IMR-90 (cell line): ENCODE results near the gene KLK8. TPM values are rescaled to one million over a fixed set of nuclear protein-coding genes. Genes with fewer than 3 reads are reported as not detected.

Experiments used
- ATAC-seq: fragments of 200-7000 bp; cut with Tn5 transposase; 2 replicates; pipeline ENCODE4 v1.9.1; 2020; ENCODE audit warnings: low read depth, mild to moderate bottlenecking, moderate library complexity
- Bru-seq: library from RNA; stranded (reverse); fragments of 400-500 nt; gene quantifications from one replicate; lab custom pipeline; 2021; lab: Mats Ljungman, UMichigan
- BruChase-seq, 2 experiments: library from RNA; stranded (reverse); fragments of 400-500 nt; gene quantifications; one replicate each; lab custom pipeline; 2021; lab: Mats Ljungman, UMichigan
- BruUV-seq: library from RNA; stranded (reverse); fragments of 400-500 nt; replicated peaks from 2 replicates; lab custom pipeline; 2021; lab: Mats Ljungman, UMichigan
- CTCF ChIA-PET: fragments of 300-600 bp; formaldehyde crosslinking; extraction: SDS; loops from one replicate; lab custom pipeline; 2021; ENCODE audit warnings: antibody characterized with exemption; lab: Yijun Ruan, JAX
- POLR2A ChIA-PET: fragments of 300-600 bp; sonication (Branson Sonifier 250); formaldehyde crosslinking; loops from one replicate; lab custom pipeline; 2022; ENCODE audit warnings: antibody characterized with exemption; ENCODE audit not compliant: unreplicated experiment; lab: Charles Lee
- DNase-seq: peaks from one replicate; pipeline ENCODE4 v3.0.0; 2013
- H2AFZ ChIP-seq: replicated peaks from 2 replicates; pipeline ENCODE3; 2013; ENCODE audit warnings: low read length, mild to moderate bottlenecking; ENCODE audit not compliant: poor library complexity
- H2AK5ac ChIP-seq: 2 replicates; pipeline ENCODE4 v1.6.1; 2013; ENCODE audit warnings: low read depth, low read length, inconsistent platforms
- H2AK9ac ChIP-seq: replicated peaks from 2 replicates; pipeline ENCODE3; 2013; ENCODE audit warnings: mild to moderate bottlenecking, low read depth, low read length, moderate library complexity; ENCODE audit not compliant: poor library complexity
- H2BK120ac ChIP-seq: 2 replicates; pipeline ENCODE4 v1.6.1; 2013; ENCODE audit warnings: low read depth, low read length, inconsistent platforms
- H2BK15ac ChIP-seq: 3 replicates; pipeline ENCODE4 v1.6.1; 2013; ENCODE audit warnings: low read depth, low read length, inconsistent platforms
- H2BK20ac ChIP-seq: 2 replicates; pipeline ENCODE4 v1.6.1; 2013; ENCODE audit warnings: low read depth, mild to moderate bottlenecking, inconsistent platforms, low read length, moderate library complexity
- H2BK5ac ChIP-seq: 2 replicates; pipeline ENCODE4 v1.6.1; 2013; ENCODE audit warnings: mild to moderate bottlenecking, low read depth, low read length, inconsistent platforms; ENCODE audit not compliant: poor library complexity, severe bottlenecking
- H3K14ac ChIP-seq: replicated peaks from 2 replicates; pipeline ENCODE4 v1.6.1; 2013; ENCODE audit warnings: low read depth, low read length, inconsistent platforms
- H3K18ac ChIP-seq: 2 replicates; pipeline ENCODE4 v1.6.1; 2013; ENCODE audit warnings: low read depth, low read length, control low read depth
- H3K23ac ChIP-seq: 2 replicates; pipeline ENCODE4 v1.6.1; 2013; ENCODE audit warnings: low read depth, low read length, inconsistent platforms
- H3K27ac ChIP-seq: 2 replicates; pipeline ENCODE4 v1.5.1; 2013; ENCODE audit warnings: mild to moderate bottlenecking, control low read depth, low read length; ENCODE audit not compliant: insufficient read depth
- H3K27me3 ChIP-seq: 2 replicates; pipeline ENCODE4 v1.6.1; 2013; ENCODE audit warnings: low read length; ENCODE audit not compliant: control insufficient read depth, insufficient read depth
- H3K36me3 ChIP-seq: 2 replicates; pipeline ENCODE4 v1.6.1; 2013; ENCODE audit warnings: low read length, mixed read lengths; ENCODE audit not compliant: control insufficient read depth, insufficient read depth
- H3K4ac ChIP-seq: 2 replicates; pipeline ENCODE4 v1.6.1; 2013; ENCODE audit warnings: low read depth, low read length, inconsistent platforms
- H3K4me1 ChIP-seq: 2 replicates; pipeline ENCODE4 v1.6.1; 2013; ENCODE audit warnings: low read length, mixed read lengths; ENCODE audit not compliant: control insufficient read depth, insufficient read depth
- H3K4me2 ChIP-seq: 2 replicates; pipeline ENCODE4 v1.6.1; 2013; ENCODE audit warnings: low read depth, mild to moderate bottlenecking, control low read depth, low read length, moderate library complexity
- H3K4me3 ChIP-seq: 2 replicates; pipeline ENCODE4 v1.5.1; 2013; ENCODE audit warnings: low read depth, mild to moderate bottlenecking, control low read depth, low read length, moderate library complexity; ENCODE audit not compliant: insufficient read depth
- H3K56ac ChIP-seq: 2 replicates; pipeline ENCODE4 v1.6.1; 2013; ENCODE audit warnings: low read length, inconsistent platforms; ENCODE audit not compliant: insufficient read depth; ENCODE audit errors: extremely low read depth
- H3K79me1 ChIP-seq, 2 experiments: 2 replicates each; pipeline ENCODE4 v1.6.1; 2013; ENCODE audit warnings: low read length in 2 of 2, inconsistent platforms in 1 of 2, low read depth in 1 of 2
- H3K9ac ChIP-seq: 2 replicates; pipeline ENCODE4 v1.6.1; 2013; ENCODE audit warnings: low read depth, low read length, control low read depth
- H3K9me1 ChIP-seq: 2 replicates; pipeline ENCODE4 v1.6.1; 2013; ENCODE audit warnings: low read length, inconsistent platforms; ENCODE audit not compliant: insufficient read depth
- H3K9me3 ChIP-seq: 2 replicates; pipeline ENCODE4 v1.6.1; 2013; ENCODE audit warnings: low read length; ENCODE audit not compliant: control insufficient read depth, insufficient read depth
- H4K20me1 ChIP-seq: 2 replicates; pipeline ENCODE4 v1.6.1; 2013; ENCODE audit warnings: low read length, inconsistent platforms; ENCODE audit not compliant: insufficient read depth
- H4K5ac ChIP-seq: 2 replicates; pipeline ENCODE4 v1.6.1; 2013; ENCODE audit warnings: mild to moderate bottlenecking, low read depth, low read length, control low read depth
- H4K8ac ChIP-seq, 2 experiments: 2 replicates each; pipeline ENCODE4 v1.6.1; 2013; ENCODE audit warnings: low read depth in 2 of 2, low read length in 2 of 2, control low read depth in 1 of 2, inconsistent platforms in 1 of 2
- H4K91ac ChIP-seq: 2 replicates; pipeline ENCODE4 v1.6.1; 2013; ENCODE audit warnings: low read depth, low read length, inconsistent platforms; ENCODE audit not compliant: insufficient read depth
- CHD1 ChIP-seq: IDR thresholded peaks from 2 replicates; pipeline ENCODE4 v1.6.1; 2012; ENCODE audit warnings: low read depth, low read length, improper control_type of control experiment
- FOS ChIP-seq: fragments of 150-350 bp; IDR thresholded peaks from 2 replicates; pipeline ENCODE4 v1.6.1; 2016; ENCODE audit warnings: low read depth, low read length
- MXI1 ChIP-seq: IDR thresholded peaks from 2 replicates; pipeline ENCODE4 v1.6.1; 2012; ENCODE audit warnings: low read depth, mild to moderate bottlenecking, low read length, moderate library complexity, borderline replicate concordance
- NFE2L2 ChIP-seq: fragments of 150-350 bp; IDR thresholded peaks from 2 replicates; pipeline ENCODE4 v1.6.1; 2016; ENCODE audit warnings: low read depth, mild to moderate bottlenecking, low read length
- RCOR1 ChIP-seq: IDR thresholded peaks from 2 replicates; pipeline ENCODE4 v1.6.1; 2012; ENCODE audit warnings: mild to moderate bottlenecking, low read length, improper control_type of control experiment; ENCODE audit not compliant: insufficient replicate concordance
- RFX5 ChIP-seq: IDR thresholded peaks from 2 replicates; pipeline ENCODE4 v1.8.0; 2012; ENCODE audit warnings: low read depth, mild to moderate bottlenecking, low read length, moderate library complexity
- SMC3 ChIP-seq: fragments of 150-350 bp; IDR thresholded peaks from 2 replicates; pipeline ENCODE4 v1.6.1; 2016; ENCODE audit warnings: low read depth, mild to moderate bottlenecking, antibody characterized with exemption, low read length, moderate library complexity
- WGBS, 2 experiments: methylation state at CpG; one replicate each; pipeline versions ENCODE4 v1.1.5 to v1.1.7; 2013; ENCODE audit warnings: missing lambda C conversion rate in 2 of 2; ENCODE audit not compliant: insufficient read length in 1 of 2; ENCODE audit errors: extremely low coverage in 2 of 2; 5-methylcytosine and 5-hydroxymethylcytosine counted together
- dilution Hi-C: fragments of 300-500 bp; cut with HindIII; formaldehyde crosslinking; loops from one replicate; pipeline ENCODE4 v1.14.3; 2018; ENCODE audit warnings: low sequenced_read_pairs; ENCODE audit not compliant: unreplicated experiment
- in situ Hi-C: fragments of 300-500 bp; cut with MboI; formaldehyde crosslinking; loops from 3 replicates; pipeline ENCODE4 v1.14.3; 2019; ENCODE audit warnings: low sequenced_read_pairs, inconsistent platforms, mixed read lengths
- intact Hi-C: fragments of 100-400 bp; cut with micrococcal nuclease; formaldehyde crosslinking; loops from 2 replicates; pipeline ENCODE4 v1.10.0; 2022
- long read RNA-seq: library from polyadenylated mRNA; unstranded; transcript quantifications from one replicate; pipeline ENCODE4 v2.0.0, GENCODE V29; 2021; ENCODE audit not compliant: unreplicated experiment
- polyA plus RNA-seq, 3 experiments: library from polyadenylated mRNA; depleted of rRNA; stranded (reverse); fragments of >200 nt; gene quantifications; 2 replicates each; pipeline ENCODE4 v1.2.3, GENCODE V29; 2012; ENCODE audit warnings: low replicate concordance in 1 of 3
- total RNA-seq: library from RNA; depleted of rRNA; stranded (reverse); fragments of >200 nt; gene quantifications from 2 replicates; pipeline ENCODE4 v1.2.3, GENCODE V29; 2012; rRNA removed
- TF ChIP-seq, protein P1 (sequence below): fragments of 150-350 bp; IDR thresholded peaks from 2 replicates; pipeline ENCODE4 v1.6.1; 2017; ENCODE audit warnings: mild to moderate bottlenecking, antibody characterized with exemption, low read length, low read depth

KLK8 gene, protein sequence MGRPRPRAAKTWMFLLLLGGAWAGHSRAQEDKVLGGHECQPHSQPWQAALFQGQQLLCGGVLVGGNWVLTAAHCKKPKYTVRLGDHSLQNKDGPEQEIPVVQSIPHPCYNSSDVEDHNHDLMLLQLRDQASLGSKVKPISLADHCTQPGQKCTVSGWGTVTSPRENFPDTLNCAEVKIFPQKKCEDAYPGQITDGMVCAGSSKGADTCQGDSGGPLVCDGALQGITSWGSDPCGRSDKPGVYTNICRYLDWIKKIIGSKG
- total RNA-seq (not detected in 2 replicates), polyA plus RNA-seq (2012; rRNA removed) (not detected in 2 replicates), Bru-seq, nascent RNA (percentile 12 among the genes with signal in this experiment), BruChase-seq, experiment 1, labeled RNA remaining after a 6-hour chase (not detected), BruChase-seq, experiment 2, labeled RNA remaining after a 2-hour chase (percentile 12 among the genes with signal in this experiment)
- polyA plus RNA-seq (2012; cell fraction: cytosol; rRNA removed) = not detected in 2 replicates
- not detected in 2 replicates for polyA plus RNA-seq (2012; cell fraction: nucleus; rRNA removed; ENCODE audit: low replicate concordance)
- long read RNA-seq = 0 reads

DNA sequence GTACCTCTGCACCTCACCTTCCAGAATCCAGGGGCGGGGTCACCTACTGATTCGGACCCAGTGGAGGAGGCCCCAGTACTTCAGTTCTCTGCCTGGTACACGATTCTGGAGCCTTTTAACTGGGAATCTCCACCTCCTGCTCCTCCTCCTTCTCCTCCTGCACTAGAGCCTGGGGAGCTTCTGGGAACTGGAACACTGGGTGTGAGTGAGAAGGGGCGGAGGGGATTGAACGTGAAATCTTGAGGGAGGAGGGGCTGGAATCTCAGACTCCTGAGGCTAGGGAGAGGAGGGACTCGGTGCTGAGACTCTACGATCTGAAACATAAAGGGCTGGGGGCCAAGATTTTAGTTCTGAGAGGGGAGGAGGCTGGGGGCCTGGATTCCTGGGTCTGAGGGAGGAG lies at the start of gene KLK8:
TSS of gene KLK8 (minus strand) at position 90 of the 400 bp plus-strand sequence. CDS start 437 bp downstream, outside the sequence.
- Histone ChIP-seq H3K9me1 (no peaks in the 10 kb centered on the region), H4K20me1 (no peaks in the 10 kb centered on the region; the same call in 1 of the 2 replicates), H4K5ac (no peak within 1 kb of the TSS), H3K27ac (no peak within 1 kb of the TSS), H4K91ac (no peak within 1 kb of the TSS), H2AK9ac (no peak within 1 kb of the TSS), H3K4me1 (no peaks in the 10 kb centered on the region), H3K18ac (no peak within 1 kb of the TSS), H2BK15ac (no peak within 1 kb of the TSS), H4K8ac (no peak within 1 kb of the TSS), H2BK5ac (no peak within 1 kb of the TSS), H3K27me3 (no peaks in the 10 kb centered on the region), H2AK5ac (no peak within 1 kb of the TSS), H3K36me3 (no peaks in the 10 kb centered on the region), H3K23ac (no peak within 1 kb of the TSS), H3K9me3 (peaks cover 14% of the 10 kb centered on the region), H3K79me1 (no peaks in the 10 kb centered on the region), H3K4me3 (no peak within 1 kb of the TSS), H3K4me2 (no peak within 1 kb of the TSS), H2AFZ (no peak within 1 kb of the TSS), H3K14ac (no peak within 1 kb of the TSS), H2BK120ac (no peak within 1 kb of the TSS), H3K9ac (no peak within 1 kb of the TSS), H2BK20ac (no peak within 1 kb of the TSS), H3K56ac (no peak within 1 kb of the TSS), H3K4ac (no peak within 1 kb of the TSS)
- intact Hi-C loops = no loop called here
- TF ChIP-seq NFE2L2 (no peak), FOS (no peak), CHD1 (no peak), RCOR1 (no peak), MXI1 (no peak), SMC3 (no peak), RFX5 (no peak)
- TF ChIP-seq, protein P1, sequence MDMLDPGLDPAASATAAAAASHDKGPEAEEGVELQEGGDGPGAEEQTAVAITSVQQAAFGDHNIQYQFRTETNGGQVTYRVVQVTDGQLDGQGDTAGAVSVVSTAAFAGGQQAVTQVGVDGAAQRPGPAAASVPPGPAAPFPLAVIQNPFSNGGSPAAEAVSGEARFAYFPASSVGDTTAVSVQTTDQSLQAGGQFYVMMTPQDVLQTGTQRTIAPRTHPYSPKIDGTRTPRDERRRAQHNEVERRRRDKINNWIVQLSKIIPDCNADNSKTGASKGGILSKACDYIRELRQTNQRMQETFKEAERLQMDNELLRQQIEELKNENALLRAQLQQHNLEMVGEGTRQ = no peak
- WGBS, 2 experiments = 13% methylated on average over 3 of the region's 7 CpGs; no CpG with 5 or more reads in 1 of the 2 experiments
- ChIA-PET POLR2A (no interaction called here), CTCF (no interaction called here)
- no TSS peak for BruUV-seq
- dilution Hi-C loops = no loop called here
- in situ Hi-C loops = no loop called here
- DNase-seq (no peak), ATAC-seq (no peak)
